OCI-LY1 (cell line): ENCODE measurements around the gene HOXB6.

Source experiments
- H2AFZ ChIP-seq: fragments of 200-600 bp; sonication (generic), shearing (Covaris generic); 2 replicates; pipeline ENCODE4 v1.6.0; 2014; ENCODE audit warnings: antibody characterized with exemption, mild to moderate bottlenecking, low read length
- H3F3A ChIP-seq: fragments of 200-600 bp; sonication (generic), shearing (Covaris generic); 2 replicates; pipeline ENCODE4 v1.6.0; 2014; ENCODE audit warnings: mild to moderate bottlenecking, antibody characterized with exemption, low read length, moderate library complexity; ENCODE audit not compliant: insufficient read depth
- H3K27ac ChIP-seq: fragments of 200-600 bp; sonication (generic); 2 replicates; pipeline ENCODE4 v1.5.1; 2014; ENCODE audit warnings: low read length, mixed run types, mild to moderate bottlenecking, low read depth; ENCODE audit not compliant: poor library complexity, severe bottlenecking
- H3K27me3 ChIP-seq: fragments of 200-600 bp; sonication (generic); 2 replicates; pipeline ENCODE4 v1.6.0; 2014; ENCODE audit warnings: antibody characterized with exemption, mild to moderate bottlenecking, low read length, moderate library complexity; ENCODE audit not compliant: insufficient read depth
- H3K36me3 ChIP-seq: fragments of 200-600 bp; sonication (generic); 2 replicates; pipeline ENCODE4 v1.6.1; 2014; ENCODE audit warnings: mild to moderate bottlenecking, antibody characterized with exemption, low read length, moderate library complexity, mixed read lengths; ENCODE audit not compliant: insufficient read depth
- H3K4me1 ChIP-seq: fragments of 200-600 bp; sonication (generic); 2 replicates; pipeline ENCODE4 v1.5.1; 2014; ENCODE audit warnings: mild to moderate bottlenecking, low read length, moderate library complexity; ENCODE audit not compliant: insufficient read depth, severe bottlenecking
- H3K4me2 ChIP-seq: fragments of 200-600 bp; sonication (generic), shearing (Covaris generic); 2 replicates; pipeline ENCODE4 v1.6.1; 2014; ENCODE audit warnings: low read length
- H3K4me3 ChIP-seq: fragments of 200-600 bp; sonication (generic); 2 replicates; pipeline ENCODE4 v1.5.1; 2014; ENCODE audit warnings: low read length, low read depth, mild to moderate bottlenecking, mixed read lengths; ENCODE audit not compliant: poor library complexity, severe bottlenecking
- H3K79me2 ChIP-seq: fragments of 200-600 bp; shearing (Covaris generic); 2 replicates; pipeline ENCODE4 v1.6.1; 2016; ENCODE audit warnings: mixed run types, low read length, mixed read lengths; ENCODE audit not compliant: insufficient read depth
- H3K9ac ChIP-seq: fragments of 200-600 bp; sonication (generic), shearing (Covaris generic); 2 replicates; pipeline ENCODE4 v1.6.1; 2014; ENCODE audit warnings: mild to moderate bottlenecking, low read length, mixed read lengths
- H3K9me2 ChIP-seq: fragments of 200-600 bp; sonication (generic), shearing (Covaris generic); 2 replicates; pipeline ENCODE4 v1.6.1; 2014; ENCODE audit warnings: low read depth, mild to moderate bottlenecking, low read length, mixed read lengths
- H3K9me3 ChIP-seq: fragments of 200-600 bp; shearing (Covaris generic); 2 replicates; pipeline ENCODE4 v1.6.1; 2014; ENCODE audit warnings: low read length, mixed read lengths
- H4K20me1 ChIP-seq: fragments of 200-600 bp; sonication (generic), shearing (Covaris generic); 2 replicates; pipeline ENCODE4 v1.6.0; 2016; ENCODE audit warnings: mild to moderate bottlenecking, low read length; ENCODE audit not compliant: insufficient read depth
- EZH2 ChIP-seq: fragments of 200-600 bp; sonication (generic), shearing (Covaris generic); IDR thresholded peaks from 2 replicates; pipeline ENCODE4 v1.8.0; 2017; ENCODE audit warnings: borderline replicate concordance, mixed run types, mild to moderate bottlenecking, antibody characterized with exemption, low read length, moderate library complexity, mixed read lengths
- TF ChIP-seq, protein P1 (sequence below): fragments of 200-600 bp; sonication (generic), shearing (Covaris generic); IDR thresholded peaks from 2 replicates; pipeline ENCODE4 v1.5.1; 2017; ENCODE audit warnings: mild to moderate bottlenecking, antibody characterized with exemption, low read length, moderate library complexity, mixed read lengths

HOXB6 gene

DNA sequence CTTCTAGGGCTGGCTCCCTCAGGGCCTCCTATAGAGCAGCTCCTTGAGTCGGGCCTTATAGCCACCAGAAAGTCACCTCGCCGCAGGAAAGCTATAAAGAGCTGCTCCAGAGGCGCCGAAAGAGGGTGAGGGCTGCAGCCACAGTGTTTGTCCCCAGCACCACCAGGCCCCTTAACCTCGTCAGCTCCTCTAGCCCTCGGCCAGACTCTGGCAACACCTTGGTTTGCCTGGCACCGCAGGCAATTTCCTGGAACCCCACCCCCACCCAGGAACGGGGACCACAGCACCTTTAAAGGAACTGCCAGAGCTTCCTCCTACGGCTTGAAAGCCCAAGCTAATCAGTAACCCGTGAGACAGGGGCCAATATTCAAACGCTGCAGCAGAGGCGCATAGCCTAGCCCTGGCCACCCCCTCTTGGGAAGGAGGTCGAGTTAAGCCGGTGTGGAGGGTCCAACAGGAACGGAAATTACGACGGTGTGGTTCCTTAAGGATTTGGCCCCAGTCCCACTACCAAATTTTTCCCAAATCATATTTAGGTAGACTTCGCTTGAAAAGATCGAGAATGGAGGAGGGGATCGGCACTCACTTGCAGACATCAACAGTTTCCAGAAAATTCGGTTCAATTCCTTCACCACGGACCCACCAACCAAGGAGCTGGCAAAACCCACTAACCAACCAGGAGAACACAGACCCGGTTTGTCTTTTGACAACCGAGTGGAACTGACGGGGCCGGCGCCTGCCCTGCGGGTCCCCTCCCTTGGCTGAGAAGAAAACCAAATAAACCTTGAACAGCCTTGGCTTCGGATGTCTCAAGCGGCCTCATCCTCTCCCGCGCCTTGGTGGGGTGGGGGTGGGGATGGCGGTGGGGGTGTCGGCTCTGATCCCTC, 3.0 kb downstream of the HOXB6 start:
- Histone ChIP-seq H3K27me3 (peaks cover 5% of the 10 kb centered on the region; the same call in 1 of the 2 replicates), H3K27ac (no peak overlapping the region), H3K36me3 (no peaks in the 10 kb centered on the region), H3K79me2 (no peaks in the 10 kb centered on the region), H2AFZ (no peak overlapping the region), H3K4me1 (no peaks in the 10 kb centered on the region), H3K4me3 (no peak overlapping the region), H3F3A (no peaks in the 10 kb centered on the region), H4K20me1 (no peaks in the 10 kb centered on the region), H3K9me2 (no peaks in the 10 kb centered on the region), H3K9ac (no peak overlapping the region), H3K4me2 (no peak overlapping the region), H3K9me3 (no peaks in the 10 kb centered on the region)
- no peak for TF ChIP-seq EZH2
- TF ChIP-seq, protein P1, sequence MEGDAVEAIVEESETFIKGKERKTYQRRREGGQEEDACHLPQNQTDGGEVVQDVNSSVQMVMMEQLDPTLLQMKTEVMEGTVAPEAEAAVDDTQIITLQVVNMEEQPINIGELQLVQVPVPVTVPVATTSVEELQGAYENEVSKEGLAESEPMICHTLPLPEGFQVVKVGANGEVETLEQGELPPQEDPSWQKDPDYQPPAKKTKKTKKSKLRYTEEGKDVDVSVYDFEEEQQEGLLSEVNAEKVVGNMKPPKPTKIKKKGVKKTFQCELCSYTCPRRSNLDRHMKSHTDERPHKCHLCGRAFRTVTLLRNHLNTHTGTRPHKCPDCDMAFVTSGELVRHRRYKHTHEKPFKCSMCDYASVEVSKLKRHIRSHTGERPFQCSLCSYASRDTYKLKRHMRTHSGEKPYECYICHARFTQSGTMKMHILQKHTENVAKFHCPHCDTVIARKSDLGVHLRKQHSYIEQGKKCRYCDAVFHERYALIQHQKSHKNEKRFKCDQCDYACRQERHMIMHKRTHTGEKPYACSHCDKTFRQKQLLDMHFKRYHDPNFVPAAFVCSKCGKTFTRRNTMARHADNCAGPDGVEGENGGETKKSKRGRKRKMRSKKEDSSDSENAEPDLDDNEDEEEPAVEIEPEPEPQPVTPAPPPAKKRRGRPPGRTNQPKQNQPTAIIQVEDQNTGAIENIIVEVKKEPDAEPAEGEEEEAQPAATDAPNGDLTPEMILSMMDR: no peak

DNA sequence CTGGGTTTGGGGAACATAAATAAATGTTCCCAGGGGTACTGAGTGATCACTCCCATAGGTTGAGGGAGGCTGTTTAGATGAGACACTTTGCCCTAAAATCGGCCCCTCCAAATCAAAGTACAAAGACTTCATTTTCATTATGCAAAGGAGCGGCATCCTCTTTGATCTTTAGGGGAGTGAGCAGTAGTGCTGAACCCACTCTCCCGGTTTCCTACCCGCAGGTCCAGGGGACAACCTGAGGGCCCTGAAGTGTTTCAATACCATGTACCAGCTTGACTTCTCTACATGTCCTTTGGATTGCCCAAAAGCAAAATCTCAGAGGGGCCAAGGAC, 3.6 kb downstream of the HOXB6 start:
- no peaks in the 10 kb centered on the region for H3K9me3 ChIP-seq
- no peak overlapping the region for H3K4me2 ChIP-seq

DNA sequence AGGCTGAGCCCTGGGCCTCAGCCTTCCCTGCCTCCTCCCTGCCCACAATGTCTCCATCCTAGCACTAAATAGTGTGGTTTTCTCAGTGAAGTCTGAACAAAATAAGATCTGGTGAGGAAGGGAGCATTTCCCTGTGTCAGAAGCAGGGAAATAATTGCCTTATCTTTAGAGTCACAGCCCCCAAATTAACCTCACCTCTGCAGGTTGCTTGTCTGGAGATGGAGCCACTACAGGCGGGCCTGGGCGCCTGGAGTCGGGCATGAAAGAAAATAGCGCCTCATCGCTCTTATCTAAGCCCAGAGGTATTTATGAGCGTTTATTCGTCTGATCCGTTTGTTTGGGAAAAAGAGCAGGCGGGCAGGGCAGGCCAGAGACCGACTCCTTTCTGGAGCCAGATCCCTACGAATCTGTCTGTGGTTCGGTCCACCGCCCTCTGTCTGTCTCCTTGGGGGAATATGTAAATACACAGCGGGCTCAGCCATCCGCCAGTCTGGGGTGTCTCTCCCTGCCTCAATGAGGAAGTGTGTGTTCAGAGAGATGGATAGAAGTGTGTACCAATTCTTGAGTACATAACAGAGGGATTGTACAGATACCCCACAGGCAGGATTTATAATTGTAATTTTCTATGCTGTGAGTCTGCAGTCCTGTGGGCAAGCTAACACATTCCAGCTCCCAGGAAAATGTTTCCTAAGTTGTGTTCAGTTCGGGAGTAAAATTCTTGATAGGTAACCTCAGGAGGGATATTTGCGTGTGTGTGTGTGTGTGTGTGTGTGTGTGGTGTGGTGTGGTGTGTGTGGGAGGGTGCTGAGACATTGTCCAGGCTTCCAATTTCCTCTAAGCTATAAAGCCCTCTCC, 4.3 kb downstream of the HOXB6 start:
- Histone ChIP-seq H2AFZ (no peak overlapping the region), H3K4me3 (no peak overlapping the region), H3K9me2 (no peaks in the 10 kb centered on the region), H3K4me2 (no peak overlapping the region), H3K36me3 (no peaks in the 10 kb centered on the region), H4K20me1 (no peaks in the 10 kb centered on the region), H3K4me1 (no peaks in the 10 kb centered on the region), H3K27me3 (peaks cover 5% of the 10 kb centered on the region; the same call in 1 of the 2 replicates), H3K9ac (no peak overlapping the region), H3K79me2 (no peaks in the 10 kb centered on the region), H3K9me3 (no peaks in the 10 kb centered on the region), H3F3A (no peaks in the 10 kb centered on the region), H3K27ac (no peak overlapping the region)
- TF ChIP-seq, protein P1: no peak
- no peak for TF ChIP-seq EZH2

More for the DNA sequence above, 3.6 kb downstream of the HOXB6 start:
- H3K27ac ChIP-seq: no peak overlapping the region
- no peaks in the 10 kb centered on the region for H3K4me1 ChIP-seq
- H2AFZ ChIP-seq: no peak overlapping the region
- H3K9me2 ChIP-seq: no peaks in the 10 kb centered on the region
- H3K9ac ChIP-seq: no peak overlapping the region
- no peaks in the 10 kb centered on the region for H3K79me2 ChIP-seq
- peaks cover 5% of the 10 kb centered on the region; the same call in 1 of the 2 replicates for H3K27me3 ChIP-seq
- no peaks in the 10 kb centered on the region for H3F3A ChIP-seq
- no peaks in the 10 kb centered on the region for H3K36me3 ChIP-seq
- TF ChIP-seq, protein P1: no peak
- no peak for TF ChIP-seq EZH2
- no peaks in the 10 kb centered on the region for H4K20me1 ChIP-seq
- no peak overlapping the region for H3K4me3 ChIP-seq
